ENCODE data around the gene PIP5K1B.

The PIP5K1B gene

DNA sequence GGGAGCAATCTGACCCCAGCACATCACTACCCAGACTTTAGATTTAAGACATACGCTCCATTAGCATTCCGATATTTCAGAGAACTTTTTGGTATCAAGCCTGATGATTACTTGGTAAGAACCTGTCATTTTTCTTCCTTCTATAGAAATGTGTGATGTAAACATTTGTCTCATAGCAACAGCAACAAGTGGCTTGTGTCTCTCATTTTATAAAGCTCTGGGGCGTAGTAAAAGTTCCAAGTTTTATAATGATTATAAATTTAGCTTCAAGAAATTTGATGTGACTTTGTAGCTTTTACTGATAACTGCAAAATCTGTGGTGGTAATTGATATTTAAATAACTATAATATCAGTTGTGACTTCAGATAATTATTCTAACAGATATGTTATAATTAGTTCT lies 171.6 kb downstream of the PIP5K1B start:
- no peaks in the 10 kb centered on the region for H3K9me3 ChIP-seq (ENCODE audit: control insufficient read depth, low read length)
- no CpG with 5 or more reads among the region's 3 CpGs for WGBS, 2 experiments (ENCODE audit: insufficient coverage in 2 of 2)
- H3K4me1 ChIP-seq (ENCODE audit: control insufficient read depth, insufficient read depth, low read length, poor library complexity, severe bottlenecking): peaks cover 6% of the 10 kb centered on the region
- no peak overlapping the region for H3K4me3 ChIP-seq (ENCODE audit: extremely low read depth, insufficient read depth, low read length, poor library complexity, severe bottlenecking)
- H3K36me3 ChIP-seq (ENCODE audit: control insufficient read depth, insufficient read depth, low read length): no peaks in the 10 kb centered on the region
- no peak overlapping the region for H3K27ac ChIP-seq (ENCODE audit: low read depth, low read length, severe bottlenecking)

DNA sequence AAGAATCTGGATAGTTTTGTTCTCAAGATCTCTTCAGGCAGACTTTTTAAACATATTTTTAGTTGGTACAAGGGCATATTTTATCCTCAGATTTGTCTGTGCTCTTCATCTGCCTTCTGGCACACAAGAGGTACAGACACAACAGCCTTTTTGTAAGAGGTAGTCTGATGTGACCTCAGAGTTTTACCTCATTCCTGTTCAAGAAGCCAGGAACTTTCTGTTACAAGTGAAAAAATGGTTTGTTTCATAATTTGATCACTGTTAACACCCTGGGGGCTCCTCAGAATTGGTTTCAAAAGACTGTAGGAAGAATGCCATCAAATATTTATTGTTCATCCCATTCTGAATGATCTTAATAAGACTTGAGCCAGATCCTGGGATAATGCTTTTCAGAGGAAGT lies 172.2 kb downstream of the PIP5K1B start:
- no peak overlapping the region for H3K27ac ChIP-seq (ENCODE audit: low read depth, low read length, severe bottlenecking)

DNA sequence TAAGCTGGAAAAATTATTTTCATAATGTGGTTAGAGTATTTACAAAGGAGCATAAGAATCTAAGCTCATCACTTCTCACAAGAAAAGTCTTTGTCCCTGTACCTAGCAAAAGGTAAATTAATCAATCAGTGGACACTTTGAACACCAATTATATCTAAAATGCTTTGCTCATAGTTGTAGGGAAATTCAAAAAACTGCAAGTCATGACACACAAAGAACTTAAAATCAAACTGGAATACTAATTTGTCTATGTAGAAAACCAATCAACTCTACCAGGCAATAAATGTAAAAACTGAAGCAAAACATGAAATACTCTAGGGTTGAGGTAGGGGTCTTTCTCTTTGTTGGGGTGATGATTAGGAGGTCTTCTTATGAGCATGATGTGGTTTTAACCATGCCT lies 173.4 kb downstream of the PIP5K1B start:
- Histone ChIP-seq H3K9me3 (ENCODE audit: control insufficient read depth, low read length) (no peaks in the 10 kb centered on the region), H3K36me3 (ENCODE audit: control insufficient read depth, insufficient read depth, low read length) (no peaks in the 10 kb centered on the region), H3K27ac (ENCODE audit: low read depth, low read length, severe bottlenecking) (no peak overlapping the region), H3K4me3 (ENCODE audit: extremely low read depth, insufficient read depth, low read length, poor library complexity, severe bottlenecking) (no peak overlapping the region), H3K4me1 (ENCODE audit: control insufficient read depth, insufficient read depth, low read length, poor library complexity, severe bottlenecking) (no peaks in the 10 kb centered on the region)

More for the DNA sequence above, 172.2 kb downstream of the PIP5K1B start:
- H3K4me1 ChIP-seq (ENCODE audit: control insufficient read depth, insufficient read depth, low read length, poor library complexity, severe bottlenecking): peaks cover 2% of the 10 kb centered on the region
- no peak overlapping the region for H3K4me3 ChIP-seq (ENCODE audit: extremely low read depth, insufficient read depth, low read length, poor library complexity, severe bottlenecking)
- H3K9me3 ChIP-seq (ENCODE audit: control insufficient read depth, low read length): no peaks in the 10 kb centered on the region
- H3K36me3 ChIP-seq (ENCODE audit: control insufficient read depth, insufficient read depth, low read length): no peaks in the 10 kb centered on the region

DNA sequence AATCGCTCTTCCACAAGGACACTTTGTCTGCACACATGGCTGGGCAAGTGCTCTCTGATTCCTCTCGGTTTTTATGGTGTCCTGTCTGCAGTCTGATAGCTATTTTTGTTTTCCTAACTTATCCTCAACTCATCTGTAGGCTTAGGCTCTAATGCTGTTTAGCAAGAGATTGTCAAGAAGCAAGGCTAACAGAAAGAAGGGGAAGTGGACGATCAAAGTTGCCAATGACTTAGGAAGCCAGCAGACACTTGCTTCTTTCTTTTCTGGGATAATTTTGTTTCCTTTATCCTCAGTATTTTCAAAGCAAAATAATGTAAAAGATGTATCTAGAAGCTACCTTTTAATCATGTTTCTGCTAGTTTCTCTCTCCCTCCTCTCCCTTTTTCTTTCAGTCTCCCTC lies 178.2 kb downstream of the PIP5K1B start:
- H3K4me3 ChIP-seq (ENCODE audit: extremely low read depth, insufficient read depth, low read length, poor library complexity, severe bottlenecking): no peak overlapping the region
- no peaks in the 10 kb centered on the region for H3K9me3 ChIP-seq (ENCODE audit: control insufficient read depth, low read length)
- 80 to 88% methylated on average over 1 to 2 of the region's 3 CpGs for WGBS, 2 experiments (ENCODE audit: insufficient coverage in 2 of 2)
- no peaks in the 10 kb centered on the region for H3K4me1 ChIP-seq (ENCODE audit: control insufficient read depth, insufficient read depth, low read length, poor library complexity, severe bottlenecking)
- H3K36me3 ChIP-seq (ENCODE audit: control insufficient read depth, insufficient read depth, low read length): no peaks in the 10 kb centered on the region
- H3K27ac ChIP-seq (ENCODE audit: low read depth, low read length, severe bottlenecking): no peak overlapping the region

DNA sequence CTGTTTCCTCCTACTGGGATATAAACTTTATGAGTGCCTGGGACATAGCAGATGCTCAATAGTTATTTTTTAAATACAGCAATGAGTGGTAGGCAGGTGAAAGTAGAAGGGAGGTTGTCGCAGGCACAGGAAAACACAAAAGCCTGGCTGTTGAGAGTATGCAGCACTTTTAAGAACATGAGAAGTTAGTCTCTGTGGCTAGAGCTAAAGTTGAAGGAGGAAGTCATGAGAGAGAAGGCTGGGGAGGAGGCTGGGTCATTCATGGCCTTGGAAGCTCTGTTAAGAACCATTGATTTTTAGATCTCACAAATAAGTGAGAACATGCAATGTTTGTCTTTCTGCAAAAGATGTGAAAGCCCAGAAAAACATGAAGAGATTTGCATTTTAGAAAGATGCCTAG lies 182.2 kb downstream of the PIP5K1B start:
- WGBS, 2 experiments (ENCODE audit: insufficient coverage in 2 of 2): 92 to 100% methylated on average over 1 of the region's 1 CpG
- H3K9me3 ChIP-seq (ENCODE audit: control insufficient read depth, low read length): no peaks in the 10 kb centered on the region
- H3K36me3 ChIP-seq (ENCODE audit: control insufficient read depth, insufficient read depth, low read length): no peaks in the 10 kb centered on the region
- no peaks in the 10 kb centered on the region for H3K4me1 ChIP-seq (ENCODE audit: control insufficient read depth, insufficient read depth, low read length, poor library complexity, severe bottlenecking)
- no peak overlapping the region for H3K4me3 ChIP-seq (ENCODE audit: extremely low read depth, insufficient read depth, low read length, poor library complexity, severe bottlenecking)
- H3K27ac ChIP-seq (ENCODE audit: low read depth, low read length, severe bottlenecking): no peak overlapping the region

DNA sequence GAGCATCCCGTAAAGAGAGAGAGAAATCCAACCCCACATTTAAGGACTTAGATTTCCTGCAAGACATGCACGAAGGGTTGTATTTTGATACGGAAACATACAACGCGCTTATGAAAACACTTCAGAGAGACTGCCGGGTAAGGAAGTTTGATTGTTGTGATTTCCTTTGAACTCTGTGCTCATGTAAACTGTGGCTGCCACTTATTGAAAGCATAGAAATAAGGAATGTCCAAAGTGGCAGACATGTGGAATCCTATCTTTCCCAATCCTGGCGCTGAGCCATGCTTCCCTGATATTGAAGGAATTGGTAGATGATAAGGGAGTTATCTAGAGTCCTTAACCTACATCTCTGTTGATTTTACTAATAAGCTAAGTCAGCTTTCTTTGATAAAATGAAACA lies 189.5 kb downstream of the PIP5K1B start:
- Histone ChIP-seq H3K4me3 (ENCODE audit: extremely low read depth, insufficient read depth, low read length, poor library complexity, severe bottlenecking) (no peak overlapping the region), H3K27ac (ENCODE audit: low read depth, low read length, severe bottlenecking) (no peak overlapping the region), H3K36me3 (ENCODE audit: control insufficient read depth, insufficient read depth, low read length) (no peaks in the 10 kb centered on the region), H3K4me1 (ENCODE audit: control insufficient read depth, insufficient read depth, low read length, poor library complexity, severe bottlenecking) (no peaks in the 10 kb centered on the region), H3K9me3 (ENCODE audit: control insufficient read depth, low read length) (no peaks in the 10 kb centered on the region)
- 98% methylated on average over 5 to 6 of the region's 7 CpGs for WGBS, 2 experiments (ENCODE audit: insufficient coverage in 2 of 2)

DNA sequence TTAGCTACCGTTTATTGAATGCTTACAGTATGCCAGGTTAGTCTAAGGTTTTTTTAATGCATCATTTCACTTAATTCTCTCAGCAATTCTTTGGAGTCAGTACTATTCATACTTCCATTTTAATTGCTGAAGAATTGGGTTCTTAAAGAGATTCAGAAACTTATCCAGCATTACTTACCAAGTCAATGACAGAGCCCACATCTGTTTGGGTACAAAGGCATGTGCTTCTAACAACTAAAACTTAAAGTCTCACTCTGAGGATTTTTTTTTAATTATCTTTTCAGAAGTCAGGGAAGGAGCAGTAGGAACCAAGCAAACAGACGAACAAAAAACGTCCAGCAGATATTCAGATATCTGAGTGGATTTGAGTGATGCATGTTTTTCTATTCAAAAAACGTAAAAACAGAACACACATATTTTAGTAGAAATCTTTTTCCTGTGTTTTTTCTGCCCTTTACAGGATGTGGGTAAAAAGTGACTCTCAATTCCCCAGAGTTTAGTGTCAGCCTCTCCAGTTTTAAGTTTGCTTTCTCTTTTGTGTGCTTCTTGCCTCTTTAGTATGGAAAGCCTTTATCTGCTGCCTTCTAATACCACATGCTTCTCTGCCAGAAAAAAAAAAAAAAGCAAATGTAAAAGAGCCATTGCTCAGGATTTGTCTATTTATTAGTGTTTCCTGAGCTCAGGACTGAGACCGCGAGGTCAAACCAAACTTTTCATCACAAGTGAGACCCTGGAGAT lies 190.9 kb downstream of the PIP5K1B start:
- Histone ChIP-seq H3K36me3 (ENCODE audit: control insufficient read depth, insufficient read depth, low read length) (no peaks in the 10 kb centered on the region), H3K27ac (ENCODE audit: low read depth, low read length, severe bottlenecking) (no peak overlapping the region), H3K4me1 (ENCODE audit: control insufficient read depth, insufficient read depth, low read length, poor library complexity, severe bottlenecking) (no peaks in the 10 kb centered on the region), H3K4me3 (ENCODE audit: extremely low read depth, insufficient read depth, low read length, poor library complexity, severe bottlenecking) (no peak overlapping the region), H3K9me3 (ENCODE audit: control insufficient read depth, low read length) (no peaks in the 10 kb centered on the region)
- WGBS, 2 experiments (ENCODE audit: insufficient coverage in 2 of 2): no CpG with 5 or more reads among the region's 6 CpGs

DNA sequence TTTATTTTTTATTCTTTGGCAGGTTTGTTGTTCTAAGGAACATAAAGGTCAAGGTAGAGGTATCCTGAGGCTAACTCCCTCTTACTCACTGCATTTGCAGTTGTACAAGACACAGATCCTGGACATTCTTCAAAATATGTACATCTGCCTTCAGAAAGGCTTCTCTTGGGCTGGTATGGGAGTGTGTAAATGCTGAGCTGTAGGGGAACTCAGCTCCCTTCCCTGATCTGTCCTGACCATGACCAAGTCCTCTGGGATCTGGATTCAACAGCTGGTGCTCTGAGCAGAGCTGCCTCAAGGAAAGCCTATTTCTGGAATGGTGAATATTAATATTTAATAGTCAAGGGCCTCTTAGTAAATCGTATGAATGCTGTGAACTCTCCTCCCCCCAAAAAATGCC lies 191.4 kb downstream of the PIP5K1B start:
- H3K4me1 ChIP-seq (ENCODE audit: control insufficient read depth, insufficient read depth, low read length, poor library complexity, severe bottlenecking): no peaks in the 10 kb centered on the region
- H3K4me3 ChIP-seq (ENCODE audit: extremely low read depth, insufficient read depth, low read length, poor library complexity, severe bottlenecking): no peak overlapping the region
- H3K9me3 ChIP-seq (ENCODE audit: control insufficient read depth, low read length): no peaks in the 10 kb centered on the region
- no peak overlapping the region for H3K27ac ChIP-seq (ENCODE audit: low read depth, low read length, severe bottlenecking)
- H3K36me3 ChIP-seq (ENCODE audit: control insufficient read depth, insufficient read depth, low read length): no peaks in the 10 kb centered on the region
- no CpG with 5 or more reads among the region's 1 CpG for WGBS, 2 experiments (ENCODE audit: insufficient coverage in 2 of 2)

DNA sequence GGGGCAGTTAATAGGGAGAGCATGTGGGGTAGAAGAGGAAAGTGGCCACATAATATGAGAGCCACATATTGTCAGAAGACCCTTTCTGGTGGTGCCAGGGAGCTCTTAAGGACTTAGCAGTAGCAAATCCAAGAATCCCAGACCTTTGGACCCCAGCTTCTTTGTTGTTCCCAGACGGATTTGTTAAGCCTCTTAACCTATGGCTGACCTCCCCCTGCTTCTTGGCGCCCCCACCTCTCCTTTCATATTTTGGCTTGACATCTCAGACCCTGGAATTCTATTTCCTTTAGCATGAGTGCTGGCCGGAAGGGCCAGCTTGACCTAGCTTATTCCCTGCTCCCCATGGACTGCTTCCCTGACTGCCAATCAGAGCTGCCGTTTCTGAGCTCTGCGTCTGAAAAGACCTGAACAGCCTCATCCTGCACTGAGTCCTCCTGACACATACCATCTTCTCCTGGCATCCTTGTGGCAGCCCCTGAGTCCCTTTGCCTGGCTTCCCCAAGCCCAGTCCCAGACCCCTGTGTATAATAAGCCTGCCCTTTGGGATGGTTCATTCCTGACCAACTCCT lies 192.6 kb downstream of the PIP5K1B start:
- Histone ChIP-seq H3K4me3 (ENCODE audit: extremely low read depth, insufficient read depth, low read length, poor library complexity, severe bottlenecking) (no peak overlapping the region), H3K36me3 (ENCODE audit: control insufficient read depth, insufficient read depth, low read length) (no peaks in the 10 kb centered on the region), H3K27ac (ENCODE audit: low read depth, low read length, severe bottlenecking) (no peak overlapping the region), H3K4me1 (ENCODE audit: control insufficient read depth, insufficient read depth, low read length, poor library complexity, severe bottlenecking) (no peaks in the 10 kb centered on the region), H3K9me3 (ENCODE audit: control insufficient read depth, low read length) (no peaks in the 10 kb centered on the region)
- 67 to 75% methylated on average over 4 to 5 of the region's 5 CpGs for WGBS, 2 experiments (ENCODE audit: insufficient coverage in 2 of 2)

DNA sequence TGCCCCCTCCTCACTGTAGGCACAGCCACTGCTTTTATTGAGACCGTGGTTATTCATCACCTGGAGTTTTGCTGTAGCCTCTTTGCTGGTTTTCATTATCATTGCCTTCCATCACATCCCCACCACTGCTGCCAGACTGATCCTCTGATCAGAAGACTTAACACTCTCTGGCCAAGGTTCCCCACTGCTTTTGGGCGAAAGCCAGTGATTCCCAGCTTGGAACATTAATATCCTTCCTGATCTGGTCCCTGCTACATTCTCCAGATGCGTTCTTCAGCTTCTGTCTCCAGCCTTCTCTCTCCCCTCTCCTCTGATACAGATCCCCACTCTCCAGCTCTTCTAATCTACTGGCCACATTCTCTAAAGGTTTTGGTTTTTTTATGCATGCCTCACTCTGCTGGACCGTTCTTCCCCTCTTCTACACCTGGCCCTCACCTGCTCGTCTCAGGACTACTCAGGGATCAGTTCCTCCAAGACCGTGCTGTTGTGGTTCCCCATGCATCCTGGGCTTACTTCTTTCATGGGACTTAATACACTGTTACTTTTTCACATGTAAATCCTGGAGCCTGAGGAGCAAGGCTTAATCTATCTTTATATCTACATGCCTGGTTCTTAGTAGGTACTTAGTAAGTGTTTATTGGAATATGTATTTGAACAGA lies 193.9 kb downstream of the PIP5K1B start:
- Histone ChIP-seq H3K4me1 (ENCODE audit: control insufficient read depth, insufficient read depth, low read length, poor library complexity, severe bottlenecking) (no peaks in the 10 kb centered on the region), H3K4me3 (ENCODE audit: extremely low read depth, insufficient read depth, low read length, poor library complexity, severe bottlenecking) (no peak overlapping the region), H3K27ac (ENCODE audit: low read depth, low read length, severe bottlenecking) (no peak overlapping the region), H3K36me3 (ENCODE audit: control insufficient read depth, insufficient read depth, low read length) (no peaks in the 10 kb centered on the region), H3K9me3 (ENCODE audit: control insufficient read depth, low read length) (no peaks in the 10 kb centered on the region)
- 71 to 87% methylated on average over 5 to 6 of the region's 6 CpGs for WGBS, 2 experiments (ENCODE audit: insufficient coverage in 2 of 2)

DNA sequence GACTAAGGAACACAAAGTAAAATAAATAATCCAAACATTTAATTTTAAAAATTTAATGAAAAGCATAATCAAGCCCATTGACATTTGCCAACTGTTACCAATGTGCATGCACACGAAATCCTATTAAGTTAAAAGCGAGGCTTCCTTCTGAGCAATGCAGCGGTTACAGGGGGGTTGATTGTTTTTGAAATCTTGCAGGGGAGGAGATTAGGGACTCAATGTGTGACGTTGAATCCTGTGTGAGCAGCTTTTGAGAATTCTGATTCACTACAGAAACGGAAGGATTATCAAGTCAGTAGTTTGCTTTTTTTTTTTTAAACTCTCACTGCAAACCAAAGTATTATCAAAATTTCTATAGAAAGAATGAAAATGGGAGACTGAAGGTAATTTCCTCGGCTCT lies 199.4 kb downstream of the PIP5K1B start:
- WGBS, 2 experiments (ENCODE audit: insufficient coverage in 2 of 2): 93 to 100% methylated on average over 2 to 4 of the region's 6 CpGs
- Histone ChIP-seq H3K9me3 (ENCODE audit: control insufficient read depth, low read length) (no peaks in the 10 kb centered on the region), H3K4me1 (ENCODE audit: control insufficient read depth, insufficient read depth, low read length, poor library complexity, severe bottlenecking) (no peaks in the 10 kb centered on the region), H3K4me3 (ENCODE audit: extremely low read depth, insufficient read depth, low read length, poor library complexity, severe bottlenecking) (no peak overlapping the region), H3K27ac (ENCODE audit: low read depth, low read length, severe bottlenecking) (no peak overlapping the region), H3K36me3 (ENCODE audit: control insufficient read depth, insufficient read depth, low read length) (no peaks in the 10 kb centered on the region)
